ENCODE data around the gene CFAP157.

Gene CFAP157

DNA sequence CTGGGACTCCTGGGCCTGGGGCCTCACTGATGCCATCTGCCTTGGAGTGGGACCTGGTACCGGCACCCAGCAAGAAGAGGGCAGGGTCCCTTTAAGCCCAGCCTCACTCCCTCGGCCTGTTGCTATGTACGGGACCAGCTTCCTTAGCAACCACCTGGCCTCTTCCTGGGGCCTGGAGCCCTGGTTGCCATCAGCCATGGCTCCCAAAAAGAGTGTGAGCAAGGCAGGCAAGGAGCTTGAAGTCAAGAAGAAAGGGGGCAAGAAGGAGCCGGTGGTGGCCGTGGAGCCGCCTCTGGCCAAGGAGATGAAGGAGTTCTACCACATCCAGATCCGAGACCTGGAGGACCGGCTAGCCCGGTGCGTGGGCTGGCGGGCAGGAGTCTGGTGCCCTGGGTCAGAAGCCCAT is at the start of gene CFAP157:
Gene CFAP157 (plus strand): TSS at position 153 of the 406 bp plus-strand sequence. CDS start 44 bp downstream, at position 197.
- H3K9ac ChIP-seq (ENCODE audit: low read length), result no peak within 1 kb of the TSS
- no peak within 1 kb of the TSS for H3K4me3 ChIP-seq (ENCODE audit: low read length)
- H3K36me3 ChIP-seq (ENCODE audit: control insufficient read depth, insufficient read depth, low read length), result no peaks in the 10 kb centered on the region

DNA sequence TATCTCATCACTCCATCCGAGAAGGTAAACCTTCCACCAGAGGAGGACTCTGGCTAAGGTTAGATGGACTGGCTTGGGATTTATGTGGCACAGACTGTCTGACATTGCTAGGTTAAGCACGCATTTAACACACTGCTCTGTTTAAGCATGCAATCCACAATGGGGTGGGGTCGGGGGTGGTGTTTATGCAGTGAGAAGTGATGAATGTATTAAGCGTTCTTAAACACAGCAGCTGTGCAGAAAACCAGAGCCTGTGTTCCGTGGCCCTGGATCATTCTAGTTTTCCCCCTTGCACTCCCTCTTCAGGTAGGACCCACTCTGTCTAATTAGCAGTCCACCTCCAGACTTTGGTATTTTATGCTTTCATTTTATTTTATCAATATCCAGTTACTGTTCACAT is 48.4 kb upstream of the CFAP157 start:
- no peak overlapping the region for H3K4me3 ChIP-seq (ENCODE audit: low read length)

More for the DNA sequence above, at the start of gene CFAP157:
- Histone ChIP-seq H3K27me3 (ENCODE audit: control insufficient read depth, insufficient read depth, low read length) (no peaks in the 10 kb centered on the region), H3K27ac (ENCODE audit: low read depth, low read length) (no peak within 1 kb of the TSS), H3K4me1 (ENCODE audit: control insufficient read depth, insufficient read depth, low read length) (no peaks in the 10 kb centered on the region)

DNA sequence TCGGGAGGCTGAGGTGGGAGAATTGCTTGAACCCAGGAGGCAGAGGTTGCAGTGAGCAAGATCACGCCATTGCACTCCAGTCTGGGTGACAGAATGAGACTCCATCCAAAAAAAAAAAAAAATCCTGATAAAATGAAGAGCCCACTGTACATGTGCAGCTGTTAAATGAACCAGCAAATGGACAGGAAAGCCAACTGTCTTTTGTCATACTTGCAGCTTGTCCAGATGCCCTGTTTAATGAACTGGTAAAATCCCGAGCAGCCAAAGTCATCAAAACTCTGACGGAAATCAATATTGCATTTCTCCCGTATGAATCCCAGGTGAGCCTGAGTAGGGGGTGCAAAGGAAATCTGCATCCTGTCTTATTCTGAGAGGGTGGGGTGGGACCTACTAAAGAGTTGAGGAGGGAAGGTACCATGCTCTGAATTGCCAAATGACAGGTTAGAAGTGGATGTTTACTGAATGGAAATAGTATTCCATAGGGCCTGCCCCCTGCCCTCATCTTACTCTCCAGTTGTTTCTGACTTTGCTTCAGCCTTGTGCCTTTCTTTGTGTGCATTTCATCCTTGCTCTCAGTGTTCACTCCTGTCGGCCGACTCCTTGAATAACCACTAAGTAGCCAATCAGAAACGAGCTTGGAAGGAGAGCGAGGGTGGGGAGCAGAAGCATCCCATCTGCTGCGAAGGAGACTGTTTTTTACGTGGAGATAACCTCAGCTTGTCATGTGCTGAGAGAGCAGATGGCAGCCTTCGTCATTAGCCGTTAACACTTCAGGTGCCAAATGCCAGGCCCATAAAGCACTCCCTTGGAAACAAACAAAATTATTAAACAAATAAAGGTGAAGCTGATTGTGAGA is 45.7 kb upstream of the CFAP157 start:
- H3K27me3 ChIP-seq (ENCODE audit: control insufficient read depth, insufficient read depth, low read length), result no peaks in the 10 kb centered on the region
- H3K36me3 ChIP-seq (ENCODE audit: control insufficient read depth, insufficient read depth, low read length), result peaks cover 11% of the 10 kb centered on the region
- no peaks in the 10 kb centered on the region for H3K4me1 ChIP-seq (ENCODE audit: control insufficient read depth, insufficient read depth, low read length)
- no peak overlapping the region for H3K9ac ChIP-seq (ENCODE audit: low read length)
- H3K4me3 ChIP-seq (ENCODE audit: low read length), result no peak overlapping the region
- no peak overlapping the region for H3K27ac ChIP-seq (ENCODE audit: low read depth, low read length)

More for the DNA sequence above, 48.4 kb upstream of the CFAP157 start:
- peaks cover 9% of the 10 kb centered on the region for H3K36me3 ChIP-seq (ENCODE audit: control insufficient read depth, insufficient read depth, low read length)
- no peaks in the 10 kb centered on the region for H3K27me3 ChIP-seq (ENCODE audit: control insufficient read depth, insufficient read depth, low read length)
- no peak overlapping the region for H3K27ac ChIP-seq (ENCODE audit: low read depth, low read length)
- H3K9ac ChIP-seq (ENCODE audit: low read length), result no peak overlapping the region
- no peaks in the 10 kb centered on the region for H3K4me1 ChIP-seq (ENCODE audit: control insufficient read depth, insufficient read depth, low read length)

DNA sequence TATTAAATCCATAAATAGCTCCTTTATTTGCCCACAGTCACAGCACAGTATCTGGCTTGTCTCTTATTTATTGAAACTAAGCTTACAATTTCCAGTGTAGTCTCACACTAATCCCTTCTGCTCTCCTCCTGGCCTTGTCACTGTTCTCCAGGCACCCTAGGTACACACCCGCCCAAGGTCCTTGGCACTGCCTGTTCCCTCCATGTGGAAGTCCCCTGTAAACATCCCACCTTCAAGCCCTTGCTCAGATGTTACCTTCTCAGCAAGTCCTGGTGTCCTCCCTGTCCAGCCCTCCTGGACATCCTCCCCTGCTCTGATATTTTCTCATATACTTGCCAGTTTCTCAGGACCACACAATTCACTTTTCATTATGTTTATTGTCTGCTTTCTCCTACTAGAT is 44.2 kb upstream of the CFAP157 start:
- Histone ChIP-seq H3K27ac (ENCODE audit: low read depth, low read length) (no peak overlapping the region), H3K36me3 (ENCODE audit: control insufficient read depth, insufficient read depth, low read length) (peaks cover 11% of the 10 kb centered on the region), H3K27me3 (ENCODE audit: control insufficient read depth, insufficient read depth, low read length) (no peaks in the 10 kb centered on the region), H3K4me3 (ENCODE audit: low read length) (no peak overlapping the region), H3K9ac (ENCODE audit: low read length) (no peak overlapping the region), H3K4me1 (ENCODE audit: control insufficient read depth, insufficient read depth, low read length) (no peaks in the 10 kb centered on the region)

DNA sequence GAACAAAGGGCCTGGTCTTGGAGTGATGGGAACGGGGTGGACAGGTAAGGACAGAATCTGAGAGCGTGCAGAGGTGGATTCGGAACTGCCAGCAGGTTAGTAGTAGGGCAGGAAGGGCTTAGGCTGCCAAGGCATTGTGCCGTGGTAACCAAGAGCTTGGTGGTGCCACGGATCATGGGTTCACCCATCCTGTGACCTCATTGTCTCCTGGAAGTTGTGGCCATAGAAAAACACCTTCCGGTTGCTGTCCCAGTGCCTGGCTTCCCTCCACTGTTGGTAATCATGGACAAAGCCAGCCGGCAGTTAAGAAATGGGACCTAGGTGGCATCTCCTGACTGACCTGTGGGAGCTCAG is 42.5 kb upstream of the CFAP157 start:
- no peak overlapping the region for H3K9ac ChIP-seq (ENCODE audit: low read length)
- H3K36me3 ChIP-seq (ENCODE audit: control insufficient read depth, insufficient read depth, low read length), result peaks cover 9% of the 10 kb centered on the region
- H3K27ac ChIP-seq (ENCODE audit: low read depth, low read length), result no peak overlapping the region
- no peak overlapping the region for H3K4me3 ChIP-seq (ENCODE audit: low read length)
- H3K4me1 ChIP-seq (ENCODE audit: control insufficient read depth, insufficient read depth, low read length), result no peaks in the 10 kb centered on the region
- H3K27me3 ChIP-seq (ENCODE audit: control insufficient read depth, insufficient read depth, low read length), result no peaks in the 10 kb centered on the region

DNA sequence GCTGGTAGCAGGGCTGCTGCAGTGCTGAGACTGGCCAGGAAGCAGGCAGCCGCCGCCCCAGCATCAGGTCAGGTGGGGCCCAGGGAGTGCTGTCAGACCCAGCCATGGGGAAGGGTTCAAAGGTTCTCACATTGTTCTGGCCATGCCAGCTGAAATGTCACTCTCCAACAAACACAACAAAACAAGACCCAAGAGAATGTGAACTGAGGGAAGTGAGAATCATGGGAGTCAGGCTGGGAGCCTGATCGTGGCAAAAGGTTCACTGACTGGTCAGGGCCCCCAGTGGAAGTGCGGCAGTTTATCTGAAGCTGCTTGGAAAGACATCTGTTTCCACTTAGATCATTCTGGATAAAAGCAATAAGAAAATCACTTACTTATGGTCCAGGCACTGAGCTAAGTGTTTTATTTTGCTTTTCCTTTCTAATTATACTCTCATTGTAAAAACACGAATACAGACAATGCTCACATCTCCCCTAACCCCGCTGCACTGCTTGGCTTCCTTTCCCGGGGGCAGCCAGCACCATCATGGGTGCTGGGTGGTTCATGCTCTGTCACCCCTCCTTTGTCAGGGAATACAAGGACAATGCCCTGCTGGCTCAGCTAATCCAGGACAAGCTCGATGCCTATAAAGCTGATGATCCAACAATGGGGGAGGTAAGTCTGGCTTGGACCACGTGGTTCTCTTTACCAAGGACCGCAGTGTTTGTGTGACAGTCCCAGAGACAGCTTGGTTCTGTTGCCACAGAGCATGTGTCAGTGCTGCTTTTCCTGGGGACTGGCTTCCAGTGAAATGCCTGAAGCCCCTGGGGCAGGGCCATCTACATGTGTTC is 41.9 kb upstream of the CFAP157 start:
- H3K4me1 ChIP-seq (ENCODE audit: control insufficient read depth, insufficient read depth, low read length), result no peaks in the 10 kb centered on the region
- no peaks in the 10 kb centered on the region for H3K27me3 ChIP-seq (ENCODE audit: control insufficient read depth, insufficient read depth, low read length)
- H3K36me3 ChIP-seq (ENCODE audit: control insufficient read depth, insufficient read depth, low read length), result peaks cover 8% of the 10 kb centered on the region
- H3K27ac ChIP-seq (ENCODE audit: low read depth, low read length), result no peak overlapping the region
- H3K9ac ChIP-seq (ENCODE audit: low read length), result no peak overlapping the region
- no peak overlapping the region for H3K4me3 ChIP-seq (ENCODE audit: low read length)

DNA sequence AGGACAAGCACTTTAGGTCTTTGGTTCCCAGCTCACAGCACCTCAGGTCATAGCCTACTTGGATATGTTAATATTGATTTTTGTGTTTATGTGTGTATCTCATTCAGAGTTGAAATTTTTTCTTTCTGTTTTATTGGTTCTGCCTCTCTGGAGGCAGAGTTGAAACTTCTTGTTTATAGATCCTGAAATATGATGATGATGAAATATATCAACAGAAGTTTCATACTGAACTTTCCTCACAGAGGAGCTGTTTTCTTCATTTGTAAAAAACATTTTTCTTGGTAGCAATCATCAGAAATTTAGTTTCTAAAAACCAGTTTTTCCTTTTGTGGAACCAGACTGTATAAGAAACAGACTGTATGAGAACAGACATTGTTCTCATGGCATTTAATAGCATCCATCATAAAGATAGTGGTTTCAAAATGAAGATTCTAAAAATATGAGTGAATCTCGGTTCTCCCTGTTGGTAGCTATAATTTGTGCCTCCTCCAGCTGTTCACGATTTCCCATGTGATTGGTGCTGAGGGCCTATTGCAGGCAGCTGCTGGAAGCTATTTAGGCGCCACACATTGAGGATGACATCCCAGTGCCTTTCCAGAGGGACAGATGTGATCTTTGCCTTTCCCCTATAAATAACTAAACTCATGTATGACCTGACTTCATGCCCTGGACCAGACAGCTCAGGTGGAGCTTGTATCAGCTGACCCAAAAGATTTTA is 39.5 kb upstream of the CFAP157 start:
- peaks cover 5% of the 10 kb centered on the region for H3K36me3 ChIP-seq (ENCODE audit: control insufficient read depth, insufficient read depth, low read length)

DNA sequence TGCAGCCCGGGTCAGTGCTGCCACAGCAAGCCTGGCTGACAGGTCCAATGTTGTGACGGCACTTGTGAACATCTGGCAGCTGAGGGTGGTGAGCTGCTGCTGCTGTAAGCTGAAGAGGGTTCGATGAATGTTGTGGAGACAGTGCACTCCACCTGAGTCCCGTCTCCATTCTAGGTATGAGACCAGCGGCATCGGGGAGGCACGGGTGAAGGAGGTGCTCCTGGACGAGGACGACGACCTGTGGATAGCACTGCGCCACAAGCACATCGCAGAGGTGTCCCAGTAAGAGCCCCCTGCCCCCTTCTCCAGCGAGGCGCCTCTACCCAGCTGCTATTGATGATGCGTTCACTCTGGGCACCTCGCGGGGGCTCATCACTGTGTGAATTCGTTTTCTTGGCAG is 38.9 kb upstream of the CFAP157 start:
- Histone ChIP-seq H3K4me3 (ENCODE audit: low read length) (no peak overlapping the region), H3K27ac (ENCODE audit: low read depth, low read length) (no peak overlapping the region), H3K36me3 (ENCODE audit: control insufficient read depth, insufficient read depth, low read length) (peaks cover 5% of the 10 kb centered on the region), H3K9ac (ENCODE audit: low read length) (no peak overlapping the region), H3K27me3 (ENCODE audit: control insufficient read depth, insufficient read depth, low read length) (no peaks in the 10 kb centered on the region), H3K4me1 (ENCODE audit: control insufficient read depth, insufficient read depth, low read length) (no peaks in the 10 kb centered on the region)

More for the DNA sequence above, 39.5 kb upstream of the CFAP157 start:
- Histone ChIP-seq H3K27ac (ENCODE audit: low read depth, low read length) (no peak overlapping the region), H3K9ac (ENCODE audit: low read length) (no peak overlapping the region), H3K27me3 (ENCODE audit: control insufficient read depth, insufficient read depth, low read length) (no peaks in the 10 kb centered on the region), H3K4me3 (ENCODE audit: low read length) (no peak overlapping the region), H3K4me1 (ENCODE audit: control insufficient read depth, insufficient read depth, low read length) (no peaks in the 10 kb centered on the region)

DNA sequence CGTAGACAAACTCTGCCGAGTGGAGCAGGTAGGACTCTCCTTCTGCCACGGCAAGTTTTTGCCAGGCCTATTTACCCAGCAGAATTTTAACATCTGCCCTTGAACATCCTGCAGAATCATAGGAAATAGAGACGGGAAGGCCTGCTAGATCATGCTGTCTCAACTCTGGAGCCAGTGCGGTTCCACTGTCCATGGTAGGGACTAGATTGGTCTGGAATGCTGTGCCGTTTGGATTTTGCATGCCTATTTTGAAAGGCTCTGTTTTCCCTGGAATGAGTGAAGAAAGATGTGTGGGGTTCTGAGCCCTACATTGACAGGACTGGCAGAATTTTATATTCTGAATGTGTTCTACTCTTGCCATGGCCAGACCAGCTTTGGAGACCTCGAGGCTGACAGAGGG is 33.6 kb upstream of the CFAP157 start:
- Histone ChIP-seq H3K9ac (ENCODE audit: low read length) (no peak overlapping the region), H3K27me3 (ENCODE audit: control insufficient read depth, insufficient read depth, low read length) (no peaks in the 10 kb centered on the region), H3K4me1 (ENCODE audit: control insufficient read depth, insufficient read depth, low read length) (no peaks in the 10 kb centered on the region), H3K4me3 (ENCODE audit: low read length) (no peak overlapping the region), H3K36me3 (ENCODE audit: control insufficient read depth, insufficient read depth, low read length) (peaks cover 10% of the 10 kb centered on the region), H3K27ac (ENCODE audit: low read depth, low read length) (no peak overlapping the region)

DNA sequence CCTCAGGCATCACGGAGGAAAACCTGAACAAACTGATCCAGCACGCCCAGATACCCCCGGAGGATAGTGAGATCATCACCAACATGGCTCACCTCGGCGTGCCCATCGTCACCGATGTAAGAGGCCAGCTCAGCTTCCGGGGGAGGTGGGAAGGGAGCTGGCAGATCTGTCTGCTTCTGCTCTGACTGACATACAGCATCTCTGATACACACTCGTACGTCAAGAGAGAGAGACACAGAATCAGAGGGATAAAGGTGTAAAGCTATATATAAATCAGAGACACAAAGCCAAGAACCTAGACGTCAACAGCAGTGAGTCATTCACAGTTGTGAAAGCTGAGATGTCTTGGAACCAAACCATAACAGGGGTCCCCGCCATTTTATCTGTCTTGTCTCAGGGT is 30.1 kb upstream of the CFAP157 start:
- no peak overlapping the region for H3K27ac ChIP-seq (ENCODE audit: low read depth, low read length)
- no peaks in the 10 kb centered on the region for H3K27me3 ChIP-seq (ENCODE audit: control insufficient read depth, insufficient read depth, low read length)
- peaks cover 16% of the 10 kb centered on the region for H3K36me3 ChIP-seq (ENCODE audit: control insufficient read depth, insufficient read depth, low read length)
- no peaks in the 10 kb centered on the region for H3K4me1 ChIP-seq (ENCODE audit: control insufficient read depth, insufficient read depth, low read length)
- no peak overlapping the region for H3K9ac ChIP-seq (ENCODE audit: low read length)
- no peak overlapping the region for H3K4me3 ChIP-seq (ENCODE audit: low read length)

DNA sequence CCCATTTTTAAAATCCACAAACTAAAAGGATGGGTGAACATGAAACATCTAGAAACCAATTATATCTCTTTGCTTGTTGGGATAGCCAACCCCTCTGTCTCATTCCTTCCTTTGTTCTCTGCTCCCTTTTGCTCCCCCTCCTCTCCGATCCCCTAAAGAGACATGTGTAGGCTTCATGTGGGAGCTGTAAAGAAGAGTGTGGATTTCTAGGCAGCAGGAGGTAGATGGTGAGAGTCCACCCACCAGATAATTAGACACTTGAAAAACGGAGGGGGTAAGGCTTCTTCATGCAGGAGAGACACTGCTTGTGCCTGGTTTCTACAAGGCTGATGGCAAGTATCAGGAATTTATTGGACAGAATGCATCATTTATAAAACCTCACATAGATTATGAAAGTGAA is 27.3 kb upstream of the CFAP157 start:
- peaks cover 16% of the 10 kb centered on the region for H3K36me3 ChIP-seq (ENCODE audit: control insufficient read depth, insufficient read depth, low read length)
- H3K27me3 ChIP-seq (ENCODE audit: control insufficient read depth, insufficient read depth, low read length), result no peaks in the 10 kb centered on the region
- H3K27ac ChIP-seq (ENCODE audit: low read depth, low read length), result no peak overlapping the region
- H3K4me1 ChIP-seq (ENCODE audit: control insufficient read depth, insufficient read depth, low read length), result no peaks in the 10 kb centered on the region
- no peak overlapping the region for H3K9ac ChIP-seq (ENCODE audit: low read length)
- H3K4me3 ChIP-seq (ENCODE audit: low read length), result no peak overlapping the region

DNA sequence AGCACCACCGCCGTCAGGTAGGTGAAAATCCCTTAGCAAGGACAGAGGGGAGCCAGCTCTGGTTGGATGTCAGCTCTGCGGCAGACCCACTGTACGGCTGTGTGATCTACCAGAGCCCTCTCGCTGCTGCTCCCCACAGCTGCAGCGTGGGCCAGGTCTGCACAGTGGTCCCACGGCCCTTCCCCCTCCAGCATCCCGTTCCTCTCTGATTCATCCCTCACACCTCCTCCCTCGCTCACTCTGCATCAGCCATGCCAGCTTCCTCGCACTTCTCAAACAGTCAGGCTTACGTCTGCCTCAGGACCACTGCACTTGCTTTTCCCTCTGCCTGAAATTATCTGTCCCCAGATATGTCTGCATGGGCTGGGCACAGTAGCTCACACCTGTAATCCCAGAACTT is 26.6 kb upstream of the CFAP157 start:
- H3K4me1 ChIP-seq (ENCODE audit: control insufficient read depth, insufficient read depth, low read length), result no peaks in the 10 kb centered on the region
- H3K36me3 ChIP-seq (ENCODE audit: control insufficient read depth, insufficient read depth, low read length), result peaks cover 16% of the 10 kb centered on the region
- no peaks in the 10 kb centered on the region for H3K27me3 ChIP-seq (ENCODE audit: control insufficient read depth, insufficient read depth, low read length)
- no peak overlapping the region for H3K27ac ChIP-seq (ENCODE audit: low read depth, low read length)
- H3K9ac ChIP-seq (ENCODE audit: low read length), result no peak overlapping the region
- no peak overlapping the region for H3K4me3 ChIP-seq (ENCODE audit: low read length)

Measured in rectal smooth muscle tissue (tissue), 1 donor.